Vagina (tissue), 2 donors: Measurements from ENCODE around the gene SHC4.

Experiments used
- CTCF ChIP-seq, 3 experiments: fragments of 450-650 bp in 2 of 3; fragments of 200-600 bp in 1 of 3; sonication (generic) in 1 of 3; IDR thresholded peaks; one replicate each; pipeline ENCODE4 v1.5.1; 2017 to 2019; ENCODE audit warnings: antibody characterized with exemption in 3 of 3, mild to moderate bottlenecking in 2 of 3, moderate library complexity in 2 of 3
- POLR2AphosphoS5 ChIP-seq, 2 donors: sonication (generic); formaldehyde crosslinking; IDR thresholded peaks; one replicate each; pipeline ENCODE4 v1.9.0; 2017; ENCODE audit warnings: antibody characterized with exemption in 2 of 2, mild to moderate bottlenecking in 2 of 2, low read depth in 1 of 2; ENCODE audit not compliant: insufficient read depth in 1 of 2

- TF ChIP-seq POLR2AphosphoS5 (IDR thresholded peaks at IDR 0.05; ENCODE audit: insufficient read depth in 1 of 2, low read depth in 1 of 2) (no peak), CTCF (IDR thresholded peaks at IDR 0.05) (no peak)
Measured at GRCh38 chr15:48833526-48834239, 130.0 kb downstream of the SHC4 start.
